ENCODE data around the gene CIART. TPM values are rescaled to one million over a fixed set of nuclear protein-coding genes. Genes with fewer than 3 reads are reported as not detected.

CIART gene
- total RNA-seq, 4 donors from 2014 or later, result 0.61 to 6.7 (median 2.5) TPM; not detected in 1

GRCh38 chr1:150283260-150283659, 906 bp downstream of the CIART start:
- Histone ChIP-seq H3K36me3 (peaks cover 0 to 36% (median 0%) of the 10 kb centered on the region in 3 donors), H3K27ac (peak overlapping the region; percentile 85 to 95 (median 92)), H3K27me3 (no peaks in the 10 kb centered on the region), H3K4me1 (peaks cover 10 to 41% (median 22%) of the 10 kb centered on the region in 3 donors), H3K9me3 (no peaks in the 10 kb centered on the region), H3K4me3 (peak overlapping the region in 3 of 4 donors; percentile 58 to 69 (median 62))
- intact Hi-C loops (cut with DNase I), result no loop called here
- TF ChIP-seq CTCF (IDR thresholded peaks at IDR 0.05) (no peak), POLR2A (IDR thresholded peaks at IDR 0.05) (no peak)
- WGBS, 2 donors, result 56 to 80% methylated on average over 3 to 12 of the region's 12 CpGs
- no peak for DNase-seq

DNA sequence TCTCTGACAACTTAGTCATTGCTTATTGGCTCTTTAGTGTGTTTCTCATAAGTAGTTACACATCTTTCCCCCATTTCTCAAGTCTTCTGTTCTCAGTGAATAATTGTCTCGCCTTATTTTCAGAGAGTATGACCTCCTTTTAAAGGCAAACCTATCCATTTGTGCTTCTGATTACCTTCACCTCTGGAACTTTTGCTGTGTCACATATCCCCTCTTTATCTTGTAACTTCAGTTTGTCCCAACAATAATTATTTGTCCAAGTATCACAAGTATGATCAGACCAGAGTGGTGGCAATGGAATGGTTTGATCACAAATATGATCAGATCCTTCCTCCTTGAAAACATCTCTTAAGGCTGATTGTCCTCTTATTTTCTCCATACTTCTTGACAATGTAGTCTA, 6.0 kb downstream of the CIART start:
- Histone ChIP-seq H3K4me3 (no peak overlapping the region), H3K27me3 (no peaks in the 10 kb centered on the region), H3K9me3 (no peaks in the 10 kb centered on the region), H3K36me3 (peaks cover 0 to 36% (median 0%) of the 10 kb centered on the region in 3 donors), H3K27ac (no peak overlapping the region), H3K4me1 (peaks cover 2 to 13% (median 6%) of the 10 kb centered on the region in 3 donors)
- 71 to 83% methylated on average over 1 of the region's 1 CpG for WGBS, 2 donors
- no peak for TF ChIP-seq POLR2A (IDR thresholded peaks at IDR 0.05)
- TF ChIP-seq CTCF (IDR thresholded peaks at IDR 0.05), result no peak
- no peak for DNase-seq
- intact Hi-C loops (cut with DNase I), result no loop called here

DNA sequence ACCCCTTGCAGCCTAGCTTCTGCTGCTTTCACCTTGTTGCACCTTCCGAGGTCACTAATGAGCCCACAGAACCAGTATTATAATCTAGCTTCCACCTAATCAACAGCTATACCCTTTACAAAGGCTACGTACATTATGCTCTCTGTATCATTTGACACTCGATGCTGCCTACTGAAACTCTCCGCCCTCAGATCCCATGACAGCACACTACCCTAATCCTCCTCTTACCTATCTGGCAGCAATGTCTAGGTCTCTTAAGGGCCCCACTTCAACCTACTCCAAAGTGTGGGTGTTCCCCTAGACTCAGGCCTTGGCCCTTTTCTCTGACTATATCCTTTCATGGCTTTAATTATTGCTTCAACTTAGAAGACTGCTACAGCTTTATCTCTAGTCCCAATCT, 6.5 kb downstream of the CIART start:
- TF ChIP-seq POLR2A (IDR thresholded peaks at IDR 0.05) (no peak), CTCF (IDR thresholded peaks at IDR 0.05) (no peak)
- Histone ChIP-seq H3K27ac (no peak overlapping the region), H3K27me3 (no peaks in the 10 kb centered on the region), H3K4me3 (no peak overlapping the region), H3K4me1 (peaks cover 3 to 10% (median 6%) of the 10 kb centered on the region in 3 donors), H3K9me3 (no peaks in the 10 kb centered on the region), H3K36me3 (peaks cover 0 to 36% (median 0%) of the 10 kb centered on the region in 3 donors)
- no peak for DNase-seq
- 85 to 90% methylated on average over 4 of the region's 4 CpGs for WGBS, 2 donors
- intact Hi-C loops (cut with DNase I), result no loop called here

- peaks cover 0 to 37% (median 0%) of the 10 kb centered on the region in 3 donors for H3K36me3 ChIP-seq
- peak in 1 of 6 experiments; percentile 17 for TF ChIP-seq CTCF (IDR thresholded peaks at IDR 0.05)
- peak in 3 of 4 donors; percentile 64 to 76 (median 75) for TF ChIP-seq POLR2A (IDR thresholded peaks at IDR 0.05)
- peak within 1 kb of the TSS; percentile 57 to 87 (median 74) for H3K4me3 ChIP-seq
- no peaks in the 10 kb centered on the region for H3K9me3 ChIP-seq
- intact Hi-C loops (cut with DNase I), result no loop called here
- peak within 1 kb of the TSS; percentile 77 to 88 (median 86) for H3K27ac ChIP-seq
- H3K27me3 ChIP-seq, result no peaks in the 10 kb centered on the region
- peaks cover 3 to 24% (median 15%) of the 10 kb centered on the region in 3 donors for H3K4me1 ChIP-seq
- peak; percentile 36 for DNase-seq
- WGBS, 2 donors, result 6% methylated on average over 38 to 43 of the region's 43 CpGs
These were observed 11.3 kb downstream of the CIART start, which contains the start of gene MRPS21 for GRCh38 chr1:150293433-150294253. Gene MRPS21 (plus strand): TSS chr1:150293861. CDS start chr1:150294367, 506 bp downstream.

GRCh38 chr1:150295476-150295875, 13.1 kb downstream of the CIART start:
- no peak for TF ChIP-seq POLR2A (IDR thresholded peaks at IDR 0.05)
- no peak for TF ChIP-seq CTCF (IDR thresholded peaks at IDR 0.05)
- Histone ChIP-seq H3K27me3 (no peaks in the 10 kb centered on the region), H3K4me3 (no peak overlapping the region), H3K36me3 (peaks cover 0 to 55% (median 0%) of the 10 kb centered on the region in 3 donors), H3K27ac (no peak overlapping the region), H3K9me3 (no peaks in the 10 kb centered on the region), H3K4me1 (peaks cover 3 to 24% (median 15%) of the 10 kb centered on the region in 3 donors)
- WGBS, 2 donors, result 90 to 93% methylated on average over 2 of the region's 2 CpGs
- intact Hi-C loops (cut with DNase I), result no loop called here
- DNase-seq, result no peak

Measured in esophagus squamous epithelium (tissue), 5 donors.